ENCODE measurements around the gene HEXB. TPM values are rescaled to one million over a fixed set of nuclear protein-coding genes. Genes with fewer than 3 reads are reported as not detected.

HEXB gene
- total RNA-seq, 1 donor from 2014 or later: 294 TPM

DNA sequence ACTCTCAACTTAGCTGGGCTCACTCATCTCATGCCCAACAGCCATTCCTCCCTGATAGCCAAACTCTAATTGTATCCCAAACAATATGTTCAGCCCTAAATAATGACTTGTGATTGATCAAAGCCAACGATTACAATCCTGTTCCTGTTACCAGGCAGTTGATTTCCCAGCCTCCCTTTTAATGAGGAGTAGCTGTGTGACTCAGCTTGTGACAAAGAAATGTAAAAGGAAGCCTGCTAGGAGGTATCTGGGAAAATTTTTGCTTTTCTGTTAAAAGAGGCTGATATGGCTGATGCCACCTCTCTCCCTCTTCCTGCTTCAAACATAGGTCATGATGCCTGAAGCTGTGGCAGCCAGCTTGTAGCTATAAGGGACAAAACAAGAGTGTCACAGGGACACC is 24.9 kb upstream of the HEXB start:
- no peaks in the 10 kb centered on the region for H3K36me3 ChIP-seq
- no peaks in the 10 kb centered on the region for H3K4me1 ChIP-seq
- DNase-seq: no peak
- no peak for ATAC-seq
- no peak overlapping the region for H3K4me3 ChIP-seq
- TF ChIP-seq, protein P1, sequence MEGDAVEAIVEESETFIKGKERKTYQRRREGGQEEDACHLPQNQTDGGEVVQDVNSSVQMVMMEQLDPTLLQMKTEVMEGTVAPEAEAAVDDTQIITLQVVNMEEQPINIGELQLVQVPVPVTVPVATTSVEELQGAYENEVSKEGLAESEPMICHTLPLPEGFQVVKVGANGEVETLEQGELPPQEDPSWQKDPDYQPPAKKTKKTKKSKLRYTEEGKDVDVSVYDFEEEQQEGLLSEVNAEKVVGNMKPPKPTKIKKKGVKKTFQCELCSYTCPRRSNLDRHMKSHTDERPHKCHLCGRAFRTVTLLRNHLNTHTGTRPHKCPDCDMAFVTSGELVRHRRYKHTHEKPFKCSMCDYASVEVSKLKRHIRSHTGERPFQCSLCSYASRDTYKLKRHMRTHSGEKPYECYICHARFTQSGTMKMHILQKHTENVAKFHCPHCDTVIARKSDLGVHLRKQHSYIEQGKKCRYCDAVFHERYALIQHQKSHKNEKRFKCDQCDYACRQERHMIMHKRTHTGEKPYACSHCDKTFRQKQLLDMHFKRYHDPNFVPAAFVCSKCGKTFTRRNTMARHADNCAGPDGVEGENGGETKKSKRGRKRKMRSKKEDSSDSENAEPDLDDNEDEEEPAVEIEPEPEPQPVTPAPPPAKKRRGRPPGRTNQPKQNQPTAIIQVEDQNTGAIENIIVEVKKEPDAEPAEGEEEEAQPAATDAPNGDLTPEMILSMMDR (IDR thresholded peaks at IDR 0.05): no peak
- H3K27ac ChIP-seq: no peak overlapping the region
- H3K27me3 ChIP-seq: no peaks in the 10 kb centered on the region
- intact Hi-C loops (cut with DNase I): no loop called here
- no peaks in the 10 kb centered on the region for H3K9me3 ChIP-seq

GRCh38 chr5:74660873-74661272 is 24.2 kb upstream of the HEXB start:
- no peaks in the 10 kb centered on the region for H3K9me3 ChIP-seq
- TF ChIP-seq, protein P1 (IDR thresholded peaks at IDR 0.05): no peak
- DNase-seq (no peak), ATAC-seq (no peak)
- H3K4me1 ChIP-seq: no peaks in the 10 kb centered on the region
- H3K27me3 ChIP-seq: no peaks in the 10 kb centered on the region
- intact Hi-C loops (cut with DNase I): no loop called here
- H3K4me3 ChIP-seq: no peak overlapping the region
- no peaks in the 10 kb centered on the region for H3K36me3 ChIP-seq
- no peak overlapping the region for H3K27ac ChIP-seq

GRCh38 chr5:74664551-74664950 is 20.5 kb upstream of the HEXB start:
- ATAC-seq: no peak
- Histone ChIP-seq H3K4me1 (no peaks in the 10 kb centered on the region), H3K27me3 (no peaks in the 10 kb centered on the region), H3K27ac (no peak overlapping the region), H3K9me3 (no peaks in the 10 kb centered on the region), H3K4me3 (no peak overlapping the region), H3K36me3 (no peaks in the 10 kb centered on the region)
- intact Hi-C loops (cut with DNase I): no loop called here
- no peak for DNase-seq
- TF ChIP-seq, protein P1 (IDR thresholded peaks at IDR 0.05): no peak

GRCh38 chr5:74665273-74665672 is 19.8 kb upstream of the HEXB start:
- H3K27ac ChIP-seq: no peak overlapping the region
- no peaks in the 10 kb centered on the region for H3K9me3 ChIP-seq
- no peaks in the 10 kb centered on the region for H3K36me3 ChIP-seq
- ATAC-seq: peak; percentile 60
- no peak overlapping the region for H3K4me3 ChIP-seq
- no peaks in the 10 kb centered on the region for H3K27me3 ChIP-seq
- TF ChIP-seq, protein P1 (IDR thresholded peaks at IDR 0.05): no peak
- no peak for DNase-seq
- no peaks in the 10 kb centered on the region for H3K4me1 ChIP-seq
- intact Hi-C loops (cut with DNase I): no loop called here

DNA sequence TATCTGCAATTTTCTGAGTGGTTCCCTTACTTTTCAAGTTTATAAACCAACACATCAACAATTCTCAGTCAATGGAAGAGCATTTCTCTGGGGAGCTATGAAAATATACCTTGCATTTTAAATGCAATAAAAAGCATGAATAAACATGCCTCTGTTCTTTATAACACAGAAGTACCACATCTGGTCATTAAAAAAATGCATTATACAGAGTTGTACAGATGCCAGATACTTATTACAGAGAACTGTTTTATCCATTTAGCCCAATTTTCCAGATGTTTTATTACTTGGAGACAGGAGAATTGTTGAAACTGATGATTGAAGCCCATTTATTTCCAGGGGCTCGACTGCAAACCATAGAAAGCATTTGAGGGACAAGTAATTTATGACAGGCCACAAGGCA is 19.2 kb upstream of the HEXB start:
- DNase-seq (no peak), ATAC-seq (no peak)
- H3K27me3 ChIP-seq: no peaks in the 10 kb centered on the region
- intact Hi-C loops (cut with DNase I): no loop called here
- TF ChIP-seq, protein P1 (IDR thresholded peaks at IDR 0.05): no peak
- H3K9me3 ChIP-seq: no peaks in the 10 kb centered on the region
- no peaks in the 10 kb centered on the region for H3K4me1 ChIP-seq
- H3K4me3 ChIP-seq: no peak overlapping the region
- H3K27ac ChIP-seq: no peak overlapping the region
- H3K36me3 ChIP-seq: no peaks in the 10 kb centered on the region

- Histone ChIP-seq H3K9me3 (no peaks in the 10 kb centered on the region), H3K27me3 (no peaks in the 10 kb centered on the region), H3K27ac (no peak overlapping the region), H3K36me3 (no peaks in the 10 kb centered on the region), H3K4me1 (no peaks in the 10 kb centered on the region), H3K4me3 (no peak overlapping the region)
- no peak for DNase-seq
- TF ChIP-seq, protein P1 (IDR thresholded peaks at IDR 0.05): no peak
- intact Hi-C loops (cut with DNase I): no loop called here
- ATAC-seq: peak; percentile 84
These were observed 17.6 kb upstream of the HEXB start for GRCh38 chr5:74667396-74667795.

Data from upper lobe of right lung (tissue), 1 donor.